Breast epithelium (tissue), 4 donors: ENCODE results near the gene BCL2L13. TPM values are rescaled to one million over a fixed set of nuclear protein-coding genes. Genes with fewer than 3 reads are reported as not detected.

ENCODE experiments used
- DNase-seq, 2 donors: peaks; one replicate each; pipeline ENCODE4 v3.0.0-alpha.2; 2019; ENCODE audit warnings: low spot score in 2 of 2
- H3K27ac ChIP-seq, 2 donors: fragments of 200-600 bp; sonication (generic) in 1 of 2; one replicate each; pipeline ENCODE4 v1.5.1; 2016 to 2019; ENCODE audit warnings: mild to moderate bottlenecking in 1 of 2
- H3K27me3 ChIP-seq, 2 donors: fragments of 200-600 bp; sonication (generic) in 1 of 2; one replicate each; pipeline versions ENCODE4 v1.5.1 to v1.6.0; 2017 to 2019; ENCODE audit warnings: control low read depth in 1 of 2, mild to moderate bottlenecking in 1 of 2
- H3K36me3 ChIP-seq: fragments of 200-600 bp; one replicate; pipeline ENCODE4 v1.5.1; 2019
- H3K4me1 ChIP-seq, 2 donors: fragments of 200-600 bp; sonication (generic); one replicate each; pipeline ENCODE4 v1.5.1; 2016 to 2019; ENCODE audit warnings: control low read depth in 1 of 2
- H3K4me3 ChIP-seq, 3 donors: fragments of 200-600 bp; sonication (generic); 1 replicate in 2 of 3; 2 replicates in 1 of 3; pipeline ENCODE4 v1.5.1; 2016 to 2019; ENCODE audit warnings: mild to moderate bottlenecking in 3 of 3, moderate library complexity in 2 of 3
- H3K9me3 ChIP-seq, 2 donors: fragments of 200-600 bp; sonication (generic) in 1 of 2; one replicate each; pipeline ENCODE4 v1.5.1; 2016 to 2019; ENCODE audit warnings: control low read depth in 1 of 2
- POLR2A ChIP-seq: fragments of 450-650 bp; IDR thresholded peaks from one replicate; pipeline ENCODE4 v1.6.1; 2016; ENCODE audit warnings: antibody characterized with exemption, mild to moderate bottlenecking, moderate library complexity
- POLR2AphosphoS5 ChIP-seq, 3 donors: sonication (generic); formaldehyde crosslinking; IDR thresholded peaks; one replicate each; pipeline ENCODE4 v1.6.1; 2017; ENCODE audit warnings: antibody characterized with exemption in 3 of 3
- intact Hi-C: fragments of 100-400 bp; cut with DNase I; formaldehyde crosslinking; loops from one replicate; pipeline ENCODE4 v1.15.1; 2023; ENCODE audit warnings: low total_unique reads
- total RNA-seq, 3 donors: library from RNA; depleted of rRNA; stranded (reverse); fragments of >200 nt; gene quantifications; one replicate each; pipeline ENCODE4 v1.1.0, GENCODE V29; 2016
- TF ChIP-seq, protein P1 (sequence below), 3 donors: fragments of 450-650 bp; IDR thresholded peaks; one replicate each; pipeline ENCODE4 v1.5.1; 2016 to 2017; ENCODE audit warnings: antibody characterized with exemption in 3 of 3, mild to moderate bottlenecking in 3 of 3, moderate library complexity in 3 of 3

BCL2L13 gene
- total RNA-seq, 3 donors from 2014 or later, result 46.9 to 140 (median 61.6) TPM

- no peak overlapping the region for H3K4me3 ChIP-seq
Observed at GRCh38 chr22:17780116-17780740, 141.7 kb downstream of the BCL2L13 start.

More at GRCh38 chr22:17780116-17780740, 141.7 kb downstream of the BCL2L13 start:
- H3K9me3 ChIP-seq, result no peaks in the 10 kb centered on the region
- peaks cover 0 to 3% of the 10 kb centered on the region in 2 donors for H3K4me1 ChIP-seq
- no peak overlapping the region for H3K27ac ChIP-seq
- TF ChIP-seq POLR2AphosphoS5 (IDR thresholded peaks at IDR 0.05) (no peak), POLR2A (no peak)
- TF ChIP-seq, protein P1, sequence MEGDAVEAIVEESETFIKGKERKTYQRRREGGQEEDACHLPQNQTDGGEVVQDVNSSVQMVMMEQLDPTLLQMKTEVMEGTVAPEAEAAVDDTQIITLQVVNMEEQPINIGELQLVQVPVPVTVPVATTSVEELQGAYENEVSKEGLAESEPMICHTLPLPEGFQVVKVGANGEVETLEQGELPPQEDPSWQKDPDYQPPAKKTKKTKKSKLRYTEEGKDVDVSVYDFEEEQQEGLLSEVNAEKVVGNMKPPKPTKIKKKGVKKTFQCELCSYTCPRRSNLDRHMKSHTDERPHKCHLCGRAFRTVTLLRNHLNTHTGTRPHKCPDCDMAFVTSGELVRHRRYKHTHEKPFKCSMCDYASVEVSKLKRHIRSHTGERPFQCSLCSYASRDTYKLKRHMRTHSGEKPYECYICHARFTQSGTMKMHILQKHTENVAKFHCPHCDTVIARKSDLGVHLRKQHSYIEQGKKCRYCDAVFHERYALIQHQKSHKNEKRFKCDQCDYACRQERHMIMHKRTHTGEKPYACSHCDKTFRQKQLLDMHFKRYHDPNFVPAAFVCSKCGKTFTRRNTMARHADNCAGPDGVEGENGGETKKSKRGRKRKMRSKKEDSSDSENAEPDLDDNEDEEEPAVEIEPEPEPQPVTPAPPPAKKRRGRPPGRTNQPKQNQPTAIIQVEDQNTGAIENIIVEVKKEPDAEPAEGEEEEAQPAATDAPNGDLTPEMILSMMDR (IDR thresholded peaks at IDR 0.05), result no peak
- no peak for DNase-seq
- no peaks in the 10 kb centered on the region for H3K27me3 ChIP-seq
- intact Hi-C loops, result no loop called here
- H3K36me3 ChIP-seq, result no peaks in the 10 kb centered on the region

Other genes with a start within 250 kb of the BCL2L13 start
- gene SLC25A18, start 75.3 kb upstream of the BCL2L13 start, total RNA-seq, result 10 to 100 TPM in 2 of 3 donors, 1 to 10 TPM in 1; 6.6 to 18.7 (median 14.7) TPM
- gene ATP6V1E1, start 10.0 kb upstream of the BCL2L13 start, total RNA-seq, result 100 to 1,000 TPM; 111 to 163 (median 117) TPM
- 10 to 100 TPM; 25.9 to 35.7 (median 29.0) TPM for gene BID, start 135.7 kb downstream of the BCL2L13 start, total RNA-seq